ENCODE data around the gene AHCYL1. TPM values are rescaled to one million over a fixed set of nuclear protein-coding genes. Genes with fewer than 3 reads are reported as not detected.
A peak's percentile ranks its signal among the peaks of the same experiment; 100 is the strongest.

Gene AHCYL1
- total RNA-seq, 1 experiment from 2014 or later, result 89.6 TPM

- POLR2A ChIA-PET (ENCODE audit: low non-redundant PET), result no interaction called here
- no peaks in the 10 kb centered on the region for H3K27me3 ChIP-seq (replicated peaks; ENCODE audit: insufficient read depth, low read depth, low read length, poor library complexity)
- peaks cover 76% of the 10 kb centered on the region for H3K36me3 ChIP-seq (ENCODE audit: insufficient read depth, low read length, poor library complexity, severe bottlenecking)
- no peaks in the 10 kb centered on the region for H3K9me3 ChIP-seq (ENCODE audit: low read depth, low read length, poor library complexity, severe bottlenecking)
- BruUV-seq (replicated peaks), result no TSS peak
- TF ChIP-seq CTCF (conservative IDR thresholded peaks at IDR 0.05; ENCODE audit: low read depth, low read length) (no peak), EZH2 (IDR thresholded peaks at IDR 0.05; ENCODE audit: borderline replicate concordance, low read depth, low read length, poor library complexity, severe bottlenecking) (no peak)
- intact Hi-C loops (cut with micrococcal nuclease; ENCODE audit: unreplicated experiment), result no loop called here
- CTCF ChIA-PET, result no interaction called here
- DNase-seq (ENCODE audit: low spot score), result no peak
- no peak overlapping the region for H3K27ac ChIP-seq (ENCODE audit: low read depth, low read length, poor library complexity, severe bottlenecking)
- H3K4me3 ChIP-seq (ENCODE audit: low read depth, low read length, poor library complexity, severe bottlenecking), result no peak overlapping the region
- no peaks in the 10 kb centered on the region for H3K4me1 ChIP-seq (ENCODE audit: insufficient read depth, low read length, poor library complexity, severe bottlenecking)
These were observed 66.2 kb downstream of the AHCYL1 start for GRCh38 chr1:110050602-110051261.

- H3K9me3 ChIP-seq (ENCODE audit: low read depth, low read length, poor library complexity, severe bottlenecking), result no peaks in the 10 kb centered on the region
- H3K36me3 ChIP-seq (ENCODE audit: insufficient read depth, low read length, poor library complexity, severe bottlenecking), result peaks cover 76% of the 10 kb centered on the region
- TF ChIP-seq CTCF (conservative IDR thresholded peaks at IDR 0.05; ENCODE audit: low read depth, low read length), result no peak
- TF ChIP-seq EZH2 (IDR thresholded peaks at IDR 0.05; ENCODE audit: borderline replicate concordance, low read depth, low read length, poor library complexity, severe bottlenecking), result no peak
- BruUV-seq (replicated peaks), result no TSS peak
- no peak for DNase-seq (ENCODE audit: low spot score)
- no peaks in the 10 kb centered on the region for H3K4me1 ChIP-seq (ENCODE audit: insufficient read depth, low read length, poor library complexity, severe bottlenecking)
- no peak overlapping the region for H3K27ac ChIP-seq (ENCODE audit: low read depth, low read length, poor library complexity, severe bottlenecking)
- no peaks in the 10 kb centered on the region for H3K27me3 ChIP-seq (replicated peaks; ENCODE audit: insufficient read depth, low read depth, low read length, poor library complexity)
- CTCF ChIA-PET, result no interaction called here
- H3K4me3 ChIP-seq (ENCODE audit: low read depth, low read length, poor library complexity, severe bottlenecking), result no peak overlapping the region
- intact Hi-C loops (cut with micrococcal nuclease; ENCODE audit: unreplicated experiment), result no loop called here
- POLR2A ChIA-PET (ENCODE audit: low non-redundant PET), result no interaction called here
These were observed 66.7 kb downstream of the AHCYL1 start for GRCh38 chr1:110051262-110051648.

GRCh38 chr1:110053552-110054428 is 69.2 kb downstream of the AHCYL1 start:
- no peaks in the 10 kb centered on the region for H3K4me1 ChIP-seq (ENCODE audit: insufficient read depth, low read length, poor library complexity, severe bottlenecking)
- no peaks in the 10 kb centered on the region for H3K27me3 ChIP-seq (replicated peaks; ENCODE audit: insufficient read depth, low read depth, low read length, poor library complexity)
- H3K36me3 ChIP-seq (ENCODE audit: insufficient read depth, low read length, poor library complexity, severe bottlenecking), result peaks cover 66% of the 10 kb centered on the region
- H3K27ac ChIP-seq (ENCODE audit: low read depth, low read length, poor library complexity, severe bottlenecking), result no peak overlapping the region
- intact Hi-C loops (cut with micrococcal nuclease; ENCODE audit: unreplicated experiment), result loop anchor here (1.0 kb wide), 1 partner anchor 53 kb away; no protein-coding TSS in a partner anchor
- TF ChIP-seq CTCF (conservative IDR thresholded peaks at IDR 0.05; ENCODE audit: low read depth, low read length), result peak; percentile 96
- no peak for TF ChIP-seq EZH2 (IDR thresholded peaks at IDR 0.05; ENCODE audit: borderline replicate concordance, low read depth, low read length, poor library complexity, severe bottlenecking)
- H3K4me3 ChIP-seq (ENCODE audit: low read depth, low read length, poor library complexity, severe bottlenecking), result no peak overlapping the region
- no TSS peak for BruUV-seq (replicated peaks)
- ChIA-PET CTCF (interaction anchor here (0.5 to 1.1 kb wide), 3 partner anchors 34 to 259 kb away, joined by 3 read pairs; no protein-coding TSS in a partner anchor), POLR2A (ENCODE audit: low non-redundant PET) (no interaction called here)
- no peaks in the 10 kb centered on the region for H3K9me3 ChIP-seq (ENCODE audit: low read depth, low read length, poor library complexity, severe bottlenecking)
- DNase-seq (ENCODE audit: low spot score), result peak; percentile 56

Data from A673 (cell line).